ENCODE results near the gene IFNA7. TPM values are rescaled to one million over a fixed set of nuclear protein-coding genes. Genes with fewer than 3 reads are reported as not detected.
"Not testable (repeated sequence)": the region's sequence is repeated elsewhere in the genome, so short reads cannot be mapped to it uniquely, and the experiment has no call there.

IFNA7 gene
- not detected in 2 replicates for total RNA-seq

- not testable (repeated sequence) for H3K4me3 Mint-ChIP-seq (ENCODE audit: low read depth); H3K27ac Mint-ChIP-seq; DNase-seq (ENCODE audit: low spot score); H3K4me1 Mint-ChIP-seq (ENCODE audit: low read depth); H3K36me3 Mint-ChIP-seq (ENCODE audit: low read depth); H3K9me3 Mint-ChIP-seq
- H3K27me3 Mint-ChIP-seq (ENCODE audit: low read depth): peaks cover 32% of the 10 kb centered on the region
- intact Hi-C loops (cut with micrococcal nuclease): loop anchor here (10.0 kb wide), 1 partner anchor 563 kb away; no protein-coding TSS in a partner anchor
Observed at GRCh38 chr9:21202105-21202504, at the start of gene IFNA7. TSS of gene IFNA7 (minus strand) at chr9:21202205. CDS start at chr9:21202165, 40 bp downstream.

DNA sequence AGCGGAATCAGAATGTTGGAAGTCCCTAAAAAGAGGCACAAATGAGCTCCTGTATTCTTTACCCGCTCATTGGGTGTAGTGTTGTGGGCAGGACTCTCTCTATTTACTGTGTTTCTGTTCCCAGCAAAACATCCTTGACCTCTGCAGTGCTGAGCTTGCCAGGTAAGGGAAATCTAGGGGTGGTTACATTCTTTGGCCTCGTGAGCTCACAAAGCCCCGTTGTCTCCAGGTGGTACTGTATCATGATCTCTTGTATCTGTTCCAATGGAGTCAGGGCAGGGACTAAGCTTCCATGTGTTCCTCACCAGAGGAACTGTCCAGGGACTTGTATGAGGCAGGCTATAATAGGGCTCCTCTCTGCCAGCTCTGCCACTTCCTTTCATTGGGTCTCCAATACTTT lies 49.6 kb upstream of the IFNA7 start:
- intact Hi-C loops (cut with micrococcal nuclease): no loop called here
- no peaks in the 10 kb centered on the region for H3K9me3 Mint-ChIP-seq
- peaks cover 9% of the 10 kb centered on the region for H3K4me1 Mint-ChIP-seq (ENCODE audit: low read depth)
- H3K36me3 Mint-ChIP-seq (ENCODE audit: low read depth): no peaks in the 10 kb centered on the region
- DNase-seq (ENCODE audit: low spot score): no peak
- no peak overlapping the region for H3K4me3 Mint-ChIP-seq (ENCODE audit: low read depth)
- no peak overlapping the region for H3K27ac Mint-ChIP-seq
- peaks cover 41% of the 10 kb centered on the region for H3K27me3 Mint-ChIP-seq (ENCODE audit: low read depth)

- peaks cover 38% of the 10 kb centered on the region for H3K27me3 Mint-ChIP-seq (ENCODE audit: low read depth)
Observed at GRCh38 chr9:21251190-21251589, 49.2 kb upstream of the IFNA7 start.

DNA sequence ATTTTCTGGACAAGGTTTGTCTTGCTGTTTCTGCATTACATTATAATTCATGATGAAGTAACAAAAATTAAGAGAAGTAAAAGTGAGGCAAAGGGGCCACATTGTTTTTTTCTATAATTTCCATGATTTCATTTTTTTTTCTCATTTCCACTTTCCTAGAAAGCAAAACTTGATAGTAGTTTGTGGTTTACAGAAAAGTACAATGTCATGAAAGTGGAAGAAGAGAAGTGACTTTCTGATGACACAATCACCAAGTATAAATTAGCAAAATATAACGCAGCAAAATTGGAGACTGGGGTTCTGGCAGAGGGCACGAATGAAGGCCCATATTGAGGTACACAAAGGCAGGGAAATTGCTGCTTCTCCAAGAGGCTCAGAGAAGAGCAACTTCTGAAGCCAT lies 42.8 kb upstream of the IFNA7 start:
- Mint-ChIP-seq H3K27me3 (ENCODE audit: low read depth) (peaks cover 23% of the 10 kb centered on the region), H3K36me3 (ENCODE audit: low read depth) (no peaks in the 10 kb centered on the region), H3K4me3 (ENCODE audit: low read depth) (no peak overlapping the region), H3K27ac (no peak overlapping the region), H3K4me1 (ENCODE audit: low read depth) (peaks cover 3% of the 10 kb centered on the region), H3K9me3 (no peaks in the 10 kb centered on the region)
- no peak for DNase-seq (ENCODE audit: low spot score)
- intact Hi-C loops (cut with micrococcal nuclease): no loop called here

More at GRCh38 chr9:21251190-21251589, 49.2 kb upstream of the IFNA7 start:
- H3K4me3 Mint-ChIP-seq (ENCODE audit: low read depth): no peak overlapping the region
- H3K4me1 Mint-ChIP-seq (ENCODE audit: low read depth): peaks cover 9% of the 10 kb centered on the region
- DNase-seq (ENCODE audit: low spot score): no peak
- no peak overlapping the region for H3K27ac Mint-ChIP-seq
- H3K36me3 Mint-ChIP-seq (ENCODE audit: low read depth): no peaks in the 10 kb centered on the region
- intact Hi-C loops (cut with micrococcal nuclease): no loop called here
- H3K9me3 Mint-ChIP-seq: no peaks in the 10 kb centered on the region

DNA sequence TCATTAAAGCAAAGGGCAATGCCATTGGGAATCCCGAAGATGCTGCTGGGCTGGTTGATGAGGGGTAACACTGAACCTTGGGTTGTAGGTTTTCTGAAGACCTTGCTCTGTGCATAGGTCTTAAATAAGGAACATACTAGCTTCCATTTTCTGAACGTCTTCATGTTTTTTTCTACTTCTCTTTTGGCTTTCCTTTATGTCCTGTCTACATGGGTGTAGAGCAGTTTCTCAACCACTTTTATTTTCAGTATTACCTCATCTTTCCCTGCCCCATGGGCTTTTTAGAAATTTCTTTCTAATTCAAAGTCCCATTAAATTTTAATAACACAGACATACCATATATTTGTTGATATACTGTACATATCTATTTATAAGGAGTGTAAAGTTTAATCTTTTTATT lies 37.9 kb upstream of the IFNA7 start, which contains the start of gene IFNA14:
Gene IFNA14 (minus strand): TSS at position 95 of the 400 bp plus-strand sequence. CDS start 70 bp downstream, at position 25.
- H3K27me3 Mint-ChIP-seq (ENCODE audit: low read depth): peaks cover 38% of the 10 kb centered on the region
- H3K27ac Mint-ChIP-seq: no peak within 1 kb of the TSS
- no peak for DNase-seq (ENCODE audit: low spot score)
- no peaks in the 10 kb centered on the region for H3K36me3 Mint-ChIP-seq (ENCODE audit: low read depth)
- peaks cover 6% of the 10 kb centered on the region for H3K4me1 Mint-ChIP-seq (ENCODE audit: low read depth)
- no peak within 1 kb of the TSS for H3K4me3 Mint-ChIP-seq (ENCODE audit: low read depth)
- intact Hi-C loops (cut with micrococcal nuclease): loop anchor here (10.0 kb wide), 2 partner anchors 215 to 545 kb away; no protein-coding TSS in a partner anchor
- H3K9me3 Mint-ChIP-seq: no peaks in the 10 kb centered on the region

GRCh38 chr9:21236360-21236714 lies 34.3 kb upstream of the IFNA7 start:
- DNase-seq (ENCODE audit: low spot score); H3K36me3 Mint-ChIP-seq (ENCODE audit: low read depth): not testable (repeated sequence)

DNA sequence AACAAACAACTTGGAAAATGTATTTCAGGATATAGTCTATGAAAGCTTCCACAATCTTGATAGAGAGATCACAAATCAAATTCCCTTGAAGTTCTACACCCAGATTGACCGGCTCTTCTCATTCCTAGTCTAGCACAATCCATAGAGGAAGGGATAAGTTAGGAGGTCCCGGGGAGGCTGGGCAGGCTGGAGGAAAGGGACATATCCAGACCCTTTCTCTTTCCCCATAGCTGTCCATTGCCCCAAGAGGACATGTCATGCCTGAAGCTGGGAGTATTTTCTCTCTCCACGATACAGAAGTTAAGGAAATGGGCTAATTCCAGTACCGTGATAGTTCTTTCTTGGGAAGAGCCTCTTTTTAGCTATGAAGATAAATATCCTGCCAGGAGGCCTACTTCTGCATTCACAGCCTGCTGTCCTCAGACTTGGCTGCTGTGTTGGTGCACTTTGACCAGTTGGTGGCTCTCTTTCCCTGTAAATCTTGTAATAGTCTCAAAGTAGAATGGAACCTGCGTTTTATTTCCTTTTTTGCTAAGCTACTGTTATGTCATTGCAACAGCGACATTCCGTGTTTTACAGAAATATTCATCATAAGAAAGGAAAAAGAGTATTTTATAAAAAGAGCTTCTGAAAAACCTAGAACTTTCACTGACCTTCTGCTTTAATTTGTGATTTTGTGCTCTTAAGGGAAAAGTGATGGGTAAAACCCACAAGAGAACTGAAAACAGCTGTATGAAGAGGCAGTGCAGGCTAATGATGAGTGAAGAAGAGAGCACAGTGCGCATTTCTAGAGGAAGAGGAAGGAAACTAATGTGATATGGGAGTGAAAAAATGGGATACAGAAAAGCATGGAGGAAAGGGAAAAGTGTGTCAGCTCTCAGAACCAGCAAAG lies 33.7 kb upstream of the IFNA7 start:
- intact Hi-C loops (cut with micrococcal nuclease): loop anchor here (10.0 kb wide), 2 partner anchors 219 to 549 kb away; no protein-coding TSS in a partner anchor
- not testable (repeated sequence) for H3K36me3 Mint-ChIP-seq (ENCODE audit: low read depth); H3K4me3 Mint-ChIP-seq (ENCODE audit: low read depth); H3K9me3 Mint-ChIP-seq; DNase-seq (ENCODE audit: low spot score); H3K4me1 Mint-ChIP-seq (ENCODE audit: low read depth); H3K27ac Mint-ChIP-seq
- peaks cover 21% of the 10 kb centered on the region for H3K27me3 Mint-ChIP-seq (ENCODE audit: low read depth)

More at GRCh38 chr9:21236360-21236714, 34.3 kb upstream of the IFNA7 start:
- not testable (repeated sequence) for H3K4me3 Mint-ChIP-seq (ENCODE audit: low read depth); H3K27ac Mint-ChIP-seq; H3K4me1 Mint-ChIP-seq (ENCODE audit: low read depth); H3K9me3 Mint-ChIP-seq
- intact Hi-C loops (cut with micrococcal nuclease): loop anchor here (10.0 kb wide), 2 partner anchors 218 to 548 kb away; no protein-coding TSS in a partner anchor
- peaks cover 21% of the 10 kb centered on the region for H3K27me3 Mint-ChIP-seq (ENCODE audit: low read depth)

- no peak overlapping the region for H3K27ac Mint-ChIP-seq
- no peak for DNase-seq (ENCODE audit: low spot score)
- no peak overlapping the region for H3K4me3 Mint-ChIP-seq (ENCODE audit: low read depth)
- intact Hi-C loops (cut with micrococcal nuclease): loop anchor here (10.0 kb wide), 2 partner anchors 221 to 551 kb away; no protein-coding TSS in a partner anchor
- peaks cover 4% of the 10 kb centered on the region for H3K4me1 Mint-ChIP-seq (ENCODE audit: low read depth)
- no peaks in the 10 kb centered on the region for H3K36me3 Mint-ChIP-seq (ENCODE audit: low read depth)
- no peaks in the 10 kb centered on the region for H3K9me3 Mint-ChIP-seq
- peaks cover 24% of the 10 kb centered on the region for H3K27me3 Mint-ChIP-seq (ENCODE audit: low read depth)
Observed at GRCh38 chr9:21234153-21234687, 32.2 kb upstream of the IFNA7 start.

DNA sequence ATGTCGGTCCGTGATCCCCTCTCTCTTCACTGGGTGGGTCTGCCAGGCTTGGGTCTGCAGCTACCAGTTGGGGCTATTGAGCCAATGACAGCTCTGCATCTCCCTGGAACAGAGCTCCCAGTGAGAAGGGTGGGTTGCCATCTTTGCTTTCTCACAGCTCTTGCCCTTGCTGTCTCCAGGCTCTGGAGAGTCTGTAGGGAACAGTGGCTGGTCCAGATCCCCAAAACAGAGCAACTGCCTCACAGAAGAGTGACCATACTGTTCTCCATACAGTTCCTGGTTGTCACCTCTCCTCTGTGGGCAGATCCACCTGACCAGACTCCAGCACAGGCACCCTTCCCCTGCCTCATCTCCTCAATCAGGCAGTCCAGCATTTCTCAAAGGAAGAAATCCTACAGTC lies 31.3 kb upstream of the IFNA7 start:
- peaks cover 4% of the 10 kb centered on the region for H3K4me1 Mint-ChIP-seq (ENCODE audit: low read depth)
- peaks cover 20% of the 10 kb centered on the region for H3K27me3 Mint-ChIP-seq (ENCODE audit: low read depth)
- no peak overlapping the region for H3K27ac Mint-ChIP-seq
- no peak for DNase-seq (ENCODE audit: low spot score)
- H3K36me3 Mint-ChIP-seq (ENCODE audit: low read depth): no peaks in the 10 kb centered on the region
- H3K9me3 Mint-ChIP-seq: no peaks in the 10 kb centered on the region
- H3K4me3 Mint-ChIP-seq (ENCODE audit: low read depth): no peak overlapping the region
- intact Hi-C loops (cut with micrococcal nuclease): loop anchor here (10.0 kb wide), 2 partner anchors 222 to 552 kb away; no protein-coding TSS in a partner anchor

- Mint-ChIP-seq H3K36me3 (ENCODE audit: low read depth) (no peaks in the 10 kb centered on the region), H3K27me3 (ENCODE audit: low read depth) (peaks cover 20% of the 10 kb centered on the region), H3K4me3 (ENCODE audit: low read depth) (no peak within 1 kb of the TSS), H3K9me3 (no peaks in the 10 kb centered on the region), H3K4me1 (ENCODE audit: low read depth) (no peaks in the 10 kb centered on the region), H3K27ac (no peak within 1 kb of the TSS)
- no peak for DNase-seq (ENCODE audit: low spot score)
- intact Hi-C loops (cut with micrococcal nuclease): no loop called here
Observed at GRCh38 chr9:21228122-21228521, 26.1 kb upstream of the IFNA7 start, which contains the start of gene IFNA17. TSS of gene IFNA17 (minus strand) at chr9:21228222. CDS start at chr9:21228173, 49 bp downstream.

GRCh38 chr9:21217211-21217610 lies 15.2 kb upstream of the IFNA7 start, which contains the start of gene IFNA16:
TSS of gene IFNA16 (minus strand) at chr9:21217311. CDS start at chr9:21217305, 6 bp downstream.
- not testable (repeated sequence) for DNase-seq (ENCODE audit: low spot score); H3K36me3 Mint-ChIP-seq (ENCODE audit: low read depth); H3K4me3 Mint-ChIP-seq (ENCODE audit: low read depth); H3K27ac Mint-ChIP-seq; H3K4me1 Mint-ChIP-seq (ENCODE audit: low read depth); H3K9me3 Mint-ChIP-seq
- intact Hi-C loops (cut with micrococcal nuclease): loop anchor here (10.0 kb wide), 1 partner anchor 98 kb away; no protein-coding TSS in a partner anchor
- H3K27me3 Mint-ChIP-seq (ENCODE audit: low read depth): peaks cover 36% of the 10 kb centered on the region

DNA sequence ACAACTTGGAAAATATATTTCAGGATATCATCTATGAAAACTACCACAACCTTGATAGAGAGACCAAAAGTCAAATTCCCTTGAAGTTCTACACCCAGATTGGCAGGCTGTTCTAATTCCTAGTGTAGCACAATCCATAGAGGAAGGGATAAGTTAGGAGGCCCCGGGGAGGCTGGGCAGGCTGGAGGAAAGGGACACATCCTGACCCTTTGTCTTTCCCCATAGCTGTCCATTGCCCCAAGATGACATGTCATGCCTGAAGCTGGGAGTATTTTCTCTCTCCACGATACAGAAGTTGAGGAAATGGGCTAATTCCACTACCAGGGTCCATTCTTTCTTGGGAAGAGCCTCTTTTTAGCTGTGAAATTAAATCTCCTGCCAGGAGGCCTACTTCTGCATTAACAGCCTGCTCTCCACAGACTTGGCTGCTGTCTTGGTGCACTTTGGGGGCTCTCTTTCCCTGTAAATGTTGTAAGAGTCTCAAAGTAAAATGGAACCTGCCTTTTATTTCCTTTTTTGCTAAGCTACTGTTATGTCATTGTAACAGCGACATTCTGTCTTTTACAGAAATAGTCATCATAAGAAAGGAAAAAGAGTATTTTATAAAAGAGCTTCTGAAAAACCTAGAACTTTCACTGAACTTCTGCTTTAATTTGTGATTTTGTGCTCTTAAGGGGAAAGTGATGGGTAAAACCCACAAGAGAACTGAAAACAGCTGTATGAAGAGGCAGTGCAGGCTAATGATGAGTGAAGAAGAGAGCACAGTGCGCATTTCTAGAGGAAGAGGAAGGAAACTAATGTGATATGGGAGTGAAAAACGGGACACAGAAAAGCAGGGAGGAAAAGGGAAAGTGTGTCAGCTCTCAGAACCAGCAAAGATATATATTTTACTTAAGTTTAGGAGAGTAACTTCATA lies 11.7 kb upstream of the IFNA7 start:
- H3K9me3 Mint-ChIP-seq; DNase-seq (ENCODE audit: low spot score); H3K4me3 Mint-ChIP-seq (ENCODE audit: low read depth); H3K36me3 Mint-ChIP-seq (ENCODE audit: low read depth); H3K27ac Mint-ChIP-seq; H3K4me1 Mint-ChIP-seq (ENCODE audit: low read depth): not testable (repeated sequence)
- peaks cover 23% of the 10 kb centered on the region for H3K27me3 Mint-ChIP-seq (ENCODE audit: low read depth)
- intact Hi-C loops (cut with micrococcal nuclease): loop anchor here (10.0 kb wide), 1 partner anchor 101 kb away; no protein-coding TSS in a partner anchor
